ENCODE data around the gene GSDME. TPM values are rescaled to one million over a fixed set of nuclear protein-coding genes. Genes with fewer than 3 reads are reported as not detected.

GSDME gene
- total and polyA plus RNA-seq, 2 experiments from 2014 or later, result 35.1 to 48.1 TPM

- no peaks in the 10 kb centered on the region for H3K27me3 ChIP-seq
- H2AFZ ChIP-seq, result no peak overlapping the region
- no peaks in the 10 kb centered on the region for H3K9me2 ChIP-seq (replicated peaks; ENCODE audit: insufficient read depth)
- no peaks in the 10 kb centered on the region for H3K79me2 ChIP-seq
- H3K4me2 ChIP-seq, result no peak overlapping the region
- peaks cover 18% of the 10 kb centered on the region for H3K4me1 ChIP-seq (ENCODE audit: insufficient read depth)
- H4K20me1 ChIP-seq (ENCODE audit: insufficient read depth, poor library complexity, severe bottlenecking), result no peaks in the 10 kb centered on the region
- no peak overlapping the region for H3K27ac ChIP-seq
- WGBS (ENCODE audit: low lambda C conversion rate, missing lambda C conversion rate), result 91% methylated on average over 5 of the region's 5 CpGs
- TF ChIP-seq EZH2phosphoT487 (IDR thresholded peaks at IDR 0.05; ENCODE audit: low read depth, severe bottlenecking, unreplicated experiment) (no peak), EZH2 (IDR thresholded peaks at IDR 0.05; ENCODE audit: borderline replicate concordance) (no peak), CTCF (IDR thresholded peaks at IDR 0.05; ENCODE audit: poor library complexity) (no peak)
- no peaks in the 10 kb centered on the region for H3K36me3 ChIP-seq (replicated peaks; ENCODE audit: insufficient read depth, low read depth)
- H3K9me3 ChIP-seq (ENCODE audit: low read depth), result no peaks in the 10 kb centered on the region
- H3K4me3 ChIP-seq, result no peak overlapping the region
- DNase-seq (ENCODE audit: low spot score), result no peak
These were observed 51.8 kb downstream of the GSDME start for GRCh38 chr7:24705461-24705954.

- no peak overlapping the region for H3K4me2 ChIP-seq
- no peak overlapping the region for H3K4me3 ChIP-seq
- H3K9me3 ChIP-seq (ENCODE audit: low read depth), result no peaks in the 10 kb centered on the region
- H3K9me2 ChIP-seq (replicated peaks; ENCODE audit: insufficient read depth), result no peaks in the 10 kb centered on the region
- peaks cover 20% of the 10 kb centered on the region for H3K4me1 ChIP-seq (ENCODE audit: insufficient read depth)
- H3K27me3 ChIP-seq, result no peaks in the 10 kb centered on the region
- H3K27ac ChIP-seq, result no peak overlapping the region
- no peaks in the 10 kb centered on the region for H3K79me2 ChIP-seq
- no peak overlapping the region for H2AFZ ChIP-seq
- H4K20me1 ChIP-seq (ENCODE audit: insufficient read depth, poor library complexity, severe bottlenecking), result no peaks in the 10 kb centered on the region
- no peak for DNase-seq (ENCODE audit: low spot score)
- no peak for TF ChIP-seq CTCF (IDR thresholded peaks at IDR 0.05; ENCODE audit: poor library complexity)
- TF ChIP-seq EZH2phosphoT487 (IDR thresholded peaks at IDR 0.05; ENCODE audit: low read depth, severe bottlenecking, unreplicated experiment), result no peak
- TF ChIP-seq EZH2 (IDR thresholded peaks at IDR 0.05; ENCODE audit: borderline replicate concordance), result no peak
- no peaks in the 10 kb centered on the region for H3K36me3 ChIP-seq (replicated peaks; ENCODE audit: insufficient read depth, low read depth)
- WGBS (ENCODE audit: low lambda C conversion rate, missing lambda C conversion rate), result 94% methylated on average over 4 of the region's 4 CpGs
These were observed 53.0 kb downstream of the GSDME start for GRCh38 chr7:24704311-24704710.

GRCh38 chr7:24703296-24703695 is 54.0 kb downstream of the GSDME start:
- H3K9me3 ChIP-seq (ENCODE audit: low read depth), result no peaks in the 10 kb centered on the region
- no peaks in the 10 kb centered on the region for H3K9me2 ChIP-seq (replicated peaks; ENCODE audit: insufficient read depth)
- no peak overlapping the region for H3K4me2 ChIP-seq
- H3K27ac ChIP-seq, result no peak overlapping the region
- no peaks in the 10 kb centered on the region for H3K27me3 ChIP-seq
- no peaks in the 10 kb centered on the region for H3K79me2 ChIP-seq
- H3K4me1 ChIP-seq (ENCODE audit: insufficient read depth), result peaks cover 20% of the 10 kb centered on the region
- no peak for TF ChIP-seq EZH2 (IDR thresholded peaks at IDR 0.05; ENCODE audit: borderline replicate concordance)
- no peak for TF ChIP-seq EZH2phosphoT487 (IDR thresholded peaks at IDR 0.05; ENCODE audit: low read depth, severe bottlenecking, unreplicated experiment)
- no peak for TF ChIP-seq CTCF (IDR thresholded peaks at IDR 0.05; ENCODE audit: poor library complexity)
- no peaks in the 10 kb centered on the region for H4K20me1 ChIP-seq (ENCODE audit: insufficient read depth, poor library complexity, severe bottlenecking)
- H3K36me3 ChIP-seq (replicated peaks; ENCODE audit: insufficient read depth, low read depth), result no peaks in the 10 kb centered on the region
- DNase-seq (ENCODE audit: low spot score), result no peak
- no peak overlapping the region for H3K4me3 ChIP-seq
- WGBS (ENCODE audit: low lambda C conversion rate, missing lambda C conversion rate), result 95% methylated on average over 3 of the region's 3 CpGs
- no peak overlapping the region for H2AFZ ChIP-seq

- no peaks in the 10 kb centered on the region for H3K36me3 ChIP-seq (replicated peaks; ENCODE audit: insufficient read depth, low read depth)
- H3K27me3 ChIP-seq, result no peaks in the 10 kb centered on the region
- H3K4me2 ChIP-seq, result no peak overlapping the region
- H3K9me3 ChIP-seq (ENCODE audit: low read depth), result no peaks in the 10 kb centered on the region
- peaks cover 20% of the 10 kb centered on the region for H3K4me1 ChIP-seq (ENCODE audit: insufficient read depth)
- H3K79me2 ChIP-seq, result no peaks in the 10 kb centered on the region
- 65% methylated on average over 2 of the region's 2 CpGs for WGBS (ENCODE audit: low lambda C conversion rate, missing lambda C conversion rate)
- no peaks in the 10 kb centered on the region for H3K9me2 ChIP-seq (replicated peaks; ENCODE audit: insufficient read depth)
- no peaks in the 10 kb centered on the region for H4K20me1 ChIP-seq (ENCODE audit: insufficient read depth, poor library complexity, severe bottlenecking)
- no peak for DNase-seq (ENCODE audit: low spot score)
- TF ChIP-seq EZH2phosphoT487 (IDR thresholded peaks at IDR 0.05; ENCODE audit: low read depth, severe bottlenecking, unreplicated experiment), result no peak
- no peak for TF ChIP-seq EZH2 (IDR thresholded peaks at IDR 0.05; ENCODE audit: borderline replicate concordance)
- TF ChIP-seq CTCF (IDR thresholded peaks at IDR 0.05; ENCODE audit: poor library complexity), result no peak
- H2AFZ ChIP-seq, result no peak overlapping the region
- no peak overlapping the region for H3K27ac ChIP-seq
- H3K4me3 ChIP-seq, result no peak overlapping the region
These were observed 54.5 kb downstream of the GSDME start for GRCh38 chr7:24702755-24703154.
